ENCODE measurements around the gene TCF19. TPM values are rescaled to one million over a fixed set of nuclear protein-coding genes. Genes with fewer than 3 reads are reported as not detected.

TCF19 gene
- total RNA-seq, 1 experiment from 2014 or later = 12.7 TPM

GRCh38 chr6:31171931-31172905 lies 13.8 kb downstream of the TCF19 start (continued):
- TF ChIP-seq E2F1 (CRISPR knock-in tag; IDR thresholded peaks at IDR 0.05) (no peak), IRF1 (CRISPR knock-in tag; IDR thresholded peaks at IDR 0.05) (no peak)

GRCh38 chr6:31172973-31173384 lies 14.6 kb downstream of the TCF19 start:
- ATAC-seq (peak; percentile 52), DNase-seq (ENCODE audit: low spot score) (peak; percentile 91)
- Mint-ChIP-seq H3K27me3 (ENCODE audit: low read depth) (no peaks in the 10 kb centered on the region), H3K4me1 (peaks cover 60% of the 10 kb centered on the region), H3K4me3 (peak overlapping the region; percentile 81), H3K27ac (peak overlapping the region; percentile 100), H3K36me3 (peaks cover 28% of the 10 kb centered on the region), H3K9me3 (no peaks in the 10 kb centered on the region)
- POLR2A ChIA-PET = interaction anchor here (0.6 to 2.9 kb wide), 14 partner anchors 9 to 490 kb away, joined by 3 to 44 read pairs (median 4); partner anchors contain the start of genes PSORS1C2 and TCF19
- CTCF ChIA-PET = interaction anchor here (0.6 to 4.8 kb wide), 11 partner anchors 11 to 422 kb away, joined by 3 to 60 read pairs (median 9); partner anchors contain the start of genes CCHCR1, PSORS1C1, PSORS1C2 and TCF19
- no peak for TF ChIP-seq NR3C1 (CRISPR knock-in tag; conservative IDR thresholded peaks at IDR 0.05; ENCODE audit: low read depth)
- TF ChIP-seq ZNF121 (CRISPR knock-in tag; IDR thresholded peaks at IDR 0.05) = no peak
- TF ChIP-seq JUN (CRISPR knock-in tag; IDR thresholded peaks at IDR 0.05) = 0 out of 2 replicates have a peak, but pooled peaks have one; percentile 24
- no peak for TF ChIP-seq E2F1 (CRISPR knock-in tag; IDR thresholded peaks at IDR 0.05)
- peak; percentile 97 for TF ChIP-seq TEAD1 (CRISPR knock-in tag; IDR thresholded peaks at IDR 0.05)
- no peak for TF ChIP-seq ZNF263 (CRISPR knock-in tag; IDR thresholded peaks at IDR 0.05; ENCODE audit: low read depth)
- peak; percentile 90; the same call in 1 of the 2 replicates for TF ChIP-seq ARID4B (CRISPR knock-in tag; IDR thresholded peaks at IDR 0.05; ENCODE audit: borderline replicate concordance)
- TF ChIP-seq ZBTB43 (CRISPR knock-in tag; IDR thresholded peaks at IDR 0.05) = peak; percentile 70; the same call in 1 of the 2 replicates
- TF ChIP-seq ZNF423 (CRISPR knock-in tag; IDR thresholded peaks at IDR 0.05) = peak; percentile 43; the same call in 1 of the 2 replicates
- no peak for TF ChIP-seq CDX4 (CRISPR knock-in tag; IDR thresholded peaks at IDR 0.05; ENCODE audit: borderline replicate concordance)
- TF ChIP-seq E2F4 (CRISPR knock-in tag; IDR thresholded peaks at IDR 0.05; ENCODE audit: borderline replicate concordance, low read depth) = no peak
- peak; percentile 67; the same call in 1 of the 2 replicates for TF ChIP-seq AFF4 (CRISPR knock-in tag; IDR thresholded peaks at IDR 0.05; ENCODE audit: borderline replicate concordance)
- peak; percentile 81 for TF ChIP-seq IRF1 (CRISPR knock-in tag; IDR thresholded peaks at IDR 0.05)
- TF ChIP-seq ZNF317 (CRISPR knock-in tag; IDR thresholded peaks at IDR 0.05; ENCODE audit: borderline replicate concordance, low read depth) = no peak
- no peak for TF ChIP-seq SOX15 (CRISPR knock-in tag; IDR thresholded peaks at IDR 0.05)
- peak; percentile 69; the same call in 1 of the 2 replicates for TF ChIP-seq FOXK1 (CRISPR knock-in tag; IDR thresholded peaks at IDR 0.05)

All from WTC11 (cell line).